GM23338 (cell line): ENCODE measurements around the gene DYRK3. TPM values are rescaled to one million over a fixed set of nuclear protein-coding genes. Genes with fewer than 3 reads are reported as not detected.
A peak's percentile ranks its signal among the peaks of the same experiment; 100 is the strongest.

Experiments
- ATAC-seq: fragments of 200-7000 bp; cut with Tn5 transposase; 3 replicates; pipeline ENCODE4 v1.9.1; 2020
- DNase-seq: peaks from one replicate; pipeline ENCODE4 v3.0.0-alpha.2; 2015; ENCODE audit warnings: low spot score
- H2AFZ ChIP-seq: fragments of 200-600 bp; sonication (generic); 2 replicates; pipeline ENCODE4 v1.8.0; 2016; ENCODE audit warnings: antibody characterized with exemption, mild to moderate bottlenecking, moderate library complexity
- H3F3A ChIP-seq: fragments of 200-600 bp; sonication (generic); replicated peaks from 2 replicates; pipeline ENCODE4 v1.8.0; 2017; ENCODE audit warnings: antibody characterized with exemption, mixed run types, low read depth
- H3K27ac ChIP-seq: fragments of 200-600 bp; sonication (generic); 2 replicates; pipeline ENCODE4 v1.6.1; 2016; ENCODE audit warnings: low read depth
- H3K27me3 ChIP-seq: fragments of 200-600 bp; sonication (generic); 2 replicates; pipeline ENCODE4 v1.8.0; 2016; ENCODE audit warnings: mild to moderate bottlenecking, mixed run types, moderate library complexity; ENCODE audit not compliant: insufficient read depth
- H3K36me3 ChIP-seq: fragments of 200-600 bp; sonication (generic); 2 replicates; pipeline ENCODE4 v1.8.0; 2016; ENCODE audit warnings: mild to moderate bottlenecking; ENCODE audit not compliant: insufficient read depth
- H3K4me1 ChIP-seq: fragments of 200-600 bp; sonication (generic); 2 replicates; pipeline ENCODE4 v1.8.0; 2016; ENCODE audit warnings: mild to moderate bottlenecking, moderate library complexity; ENCODE audit not compliant: insufficient read depth
- H3K4me2 ChIP-seq: fragments of 200-600 bp; sonication (generic); 2 replicates; pipeline ENCODE4 v1.7.1; 2017; ENCODE audit warnings: mixed run types
- H3K4me3 ChIP-seq: fragments of 200-600 bp; sonication (generic); 2 replicates; pipeline ENCODE4 v1.6.1; 2016; ENCODE audit warnings: mixed run types
- H3K79me2 ChIP-seq: fragments of 200-600 bp; sonication (generic); replicated peaks from 2 replicates; pipeline ENCODE4 v1.8.0; 2017; ENCODE audit warnings: mild to moderate bottlenecking; ENCODE audit not compliant: insufficient read depth
- H3K9me2 ChIP-seq: fragments of 200-600 bp; sonication (generic); 2 replicates; pipeline ENCODE4 v1.8.0; 2017; ENCODE audit not compliant: insufficient read depth
- H4K20me1 ChIP-seq: fragments of 200-600 bp; sonication (generic); replicated peaks from 2 replicates; pipeline ENCODE4 v1.8.0; 2017; ENCODE audit warnings: mild to moderate bottlenecking; ENCODE audit not compliant: insufficient read depth
- H3K27ac Mint-ChIP-seq: 2 replicates; pipeline ENCODE4 v1.8.0; 2020; ENCODE audit warnings: inconsistent platforms, mild to moderate bottlenecking, moderate library complexity, mixed read lengths
- H3K27me3 Mint-ChIP-seq: 3 replicates; pipeline ENCODE4 v1.8.0; 2022; ENCODE audit warnings: low read depth, mild to moderate bottlenecking, moderate library complexity, mixed read lengths, inconsistent platforms; ENCODE audit not compliant: insufficient read depth, poor library complexity
- H3K36me3 Mint-ChIP-seq: 3 replicates; pipeline ENCODE4 v1.8.0; 2021; ENCODE audit warnings: low read depth, mild to moderate bottlenecking, inconsistent platforms, moderate library complexity, mixed read lengths
- H3K4me1 Mint-ChIP-seq: 3 replicates; pipeline ENCODE4 v1.8.0; 2020; ENCODE audit warnings: mild to moderate bottlenecking, inconsistent platforms, mixed read lengths
- H3K4me3 Mint-ChIP-seq: 3 replicates; pipeline ENCODE4 v1.8.0; 2021; ENCODE audit warnings: moderate library complexity, mild to moderate bottlenecking, inconsistent platforms, mixed read lengths
- H3K9me3 Mint-ChIP-seq: 3 replicates; pipeline ENCODE4 v1.8.0; 2020; ENCODE audit warnings: moderate library complexity, mild to moderate bottlenecking, inconsistent platforms, mixed read lengths
- CREB1 ChIP-seq: fragments of 250-450 bp; sonication (Bioruptor Pico); IDR thresholded peaks from 2 replicates; pipeline ENCODE4 v1.5.0; 2020; ENCODE audit warnings: low read depth, mild to moderate bottlenecking, moderate library complexity
- CTCF ChIP-seq, 2 experiments: fragments of 200-600 bp in 1 of 2; sonication (generic) in 1 of 2; conservative IDR thresholded peaks; 2 replicates each; pipeline versions ENCODE4 v1.5.1 to v1.6.1; 2016 to 2017; ENCODE audit warnings: antibody characterized with exemption in 2 of 2, low read depth in 2 of 2, mild to moderate bottlenecking in 2 of 2, moderate library complexity in 1 of 2
- ETS1 ChIP-seq: IDR thresholded peaks from 2 replicates; pipeline ENCODE4 v1.6.1; 2016; ENCODE audit warnings: antibody characterized with exemption
- EZH2 ChIP-seq: fragments of 200-600 bp; sonication (generic); IDR thresholded peaks from one replicate; pipeline ENCODE4 v1.8.0; 2017; ENCODE audit warnings: antibody characterized with exemption, mild to moderate bottlenecking, low read depth; ENCODE audit not compliant: unreplicated experiment
- EZH2phosphoT487 ChIP-seq: fragments of 200-600 bp; sonication (generic); IDR thresholded peaks from one replicate; pipeline ENCODE4 v1.8.1; 2018; ENCODE audit warnings: antibody characterized with exemption; ENCODE audit not compliant: unreplicated experiment
- JUNB ChIP-seq: IDR thresholded peaks from one replicate; pipeline ENCODE4 v1.6.1; 2016; ENCODE audit warnings: antibody characterized with exemption; ENCODE audit not compliant: unreplicated experiment
- NANOG ChIP-seq: IDR thresholded peaks from 2 replicates; pipeline ENCODE4 v1.6.1; 2016; ENCODE audit warnings: antibody characterized with exemption, borderline replicate concordance
- POLR2AphosphoS5 ChIP-seq: IDR thresholded peaks from 2 replicates; pipeline ENCODE4 v1.6.1; 2016; ENCODE audit warnings: antibody characterized with exemption, low read depth
- REST ChIP-seq: IDR thresholded peaks from one replicate; pipeline ENCODE4 v1.6.1; 2018; ENCODE audit warnings: antibody characterized with exemption; ENCODE audit not compliant: unreplicated experiment
- STAT1 ChIP-seq: IDR thresholded peaks from one replicate; pipeline ENCODE4 v1.6.1; 2016; ENCODE audit warnings: antibody characterized with exemption; ENCODE audit not compliant: unreplicated experiment
- ZNF114 ChIP-seq: fragments of 250-450 bp; sonication (Bioruptor Pico); IDR thresholded peaks from 2 replicates; pipeline ENCODE4 v1.5.0; 2020; ENCODE audit warnings: mild to moderate bottlenecking, moderate library complexity
- ZNF331 ChIP-seq: fragments of 250-450 bp; sonication (Bioruptor Pico); IDR thresholded peaks from 2 replicates; pipeline ENCODE4 v1.5.0; 2020; ENCODE audit warnings: low read depth, mild to moderate bottlenecking, moderate library complexity
- polyA plus RNA-seq: library from polyadenylated mRNA; unstranded; fragments of >200 nt; fragmentation: Nextera tagmentation; extraction: Ambion mirVana; gene quantifications from 2 replicates; pipeline ENCODE4 v1.2.1, GENCODE V29; 2016
- total RNA-seq: library from RNA; depleted of rRNA; stranded (reverse); fragments of >200 nt; shearing (Covaris generic); gene quantifications from 2 replicates; pipeline ENCODE4 v1.2.3, GENCODE V29; 2014

DYRK3 gene
- total and polyA plus RNA-seq, 2 experiments from 2014 or later: 2.9 to 9.5 TPM

- TF ChIP-seq ZNF114 (CRISPR knock-in tag): no peak
These were observed 51.3 kb downstream of the DYRK3 start (continued) for GRCh38 chr1:206686478-206687249.

GRCh38 chr1:206687251-206687914 lies 52.0 kb downstream of the DYRK3 start:
- Mint-ChIP-seq H3K4me3 (peak overlapping the region; percentile 94), H3K27ac (no peak overlapping the region), H3K9me3 (no peaks in the 10 kb centered on the region), H3K4me1 (peaks cover 59% of the 10 kb centered on the region), H3K36me3 (peaks cover 3% of the 10 kb centered on the region; the same call in 1 of the 3 replicates), H3K27me3 (peaks cover 41% of the 10 kb centered on the region)
- peak overlapping the region; percentile 86 for H3K4me2 ChIP-seq
- H3K36me3 ChIP-seq: no peaks in the 10 kb centered on the region
- H4K20me1 ChIP-seq: peaks cover 47% of the 10 kb centered on the region
- no peak overlapping the region for H2AFZ ChIP-seq
- DNase-seq (no peak), ATAC-seq (no peak)
- H3K27me3 ChIP-seq: peaks cover 42% of the 10 kb centered on the region
- peak overlapping the region; percentile 78 for H3K4me3 ChIP-seq
- peaks cover 57% of the 10 kb centered on the region for H3K79me2 ChIP-seq
- H3F3A ChIP-seq: peaks cover 11% of the 10 kb centered on the region; the same call in 1 of the 2 replicates
- no peaks in the 10 kb centered on the region for H3K9me2 ChIP-seq
- no peak overlapping the region for H3K27ac ChIP-seq
- H3K4me1 ChIP-seq: peaks cover 42% of the 10 kb centered on the region
- no peak for TF ChIP-seq ZNF331 (CRISPR knock-in tag)
- no peak for TF ChIP-seq CTCF (conservative IDR thresholded peaks at IDR 0.05; ENCODE audit: low read depth in 2 of 2)
- no peak for TF ChIP-seq JUNB
- TF ChIP-seq EZH2phosphoT487: no peak
- TF ChIP-seq STAT1: no peak
- no peak for TF ChIP-seq ETS1
- no peak for TF ChIP-seq POLR2AphosphoS5
- TF ChIP-seq REST: no peak
- no peak for TF ChIP-seq ZNF114 (CRISPR knock-in tag)
- TF ChIP-seq NANOG: no peak
- TF ChIP-seq EZH2: no peak
- TF ChIP-seq CREB1 (CRISPR knock-in tag): no peak
